CD4-positive, alpha-beta T cell treated with Interleukin-2 at 100 ng/mL for 4 hours (primary cell): ENCODE data around the gene RABEPK.

Source experiments
- DNase-seq: peaks from one replicate; pipeline ENCODE4 v3.0.0-alpha.2; 2020; ENCODE audit warnings: low spot score

Gene RABEPK

DNA sequence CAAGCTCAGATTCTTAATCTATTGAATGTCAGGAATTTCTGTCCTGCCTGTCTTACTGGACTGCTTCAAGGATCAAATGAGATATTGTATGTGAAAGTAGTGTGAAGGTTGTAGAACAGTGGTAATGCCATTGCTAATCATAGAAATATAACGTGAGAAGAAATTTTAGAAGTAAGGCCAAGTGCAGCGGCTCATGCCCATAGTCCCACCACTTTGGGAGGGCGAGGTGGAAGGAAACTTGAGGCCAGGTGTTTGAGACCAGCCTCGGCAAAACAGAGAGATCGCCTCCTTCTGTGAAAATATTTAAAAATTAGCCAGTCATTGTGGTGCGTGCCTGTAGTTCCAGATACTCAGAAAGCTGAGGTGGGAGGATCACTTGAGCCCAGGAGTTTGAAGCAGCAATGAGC, 45.9 kb downstream of the RABEPK start:
- no peak for DNase-seq

DNA sequence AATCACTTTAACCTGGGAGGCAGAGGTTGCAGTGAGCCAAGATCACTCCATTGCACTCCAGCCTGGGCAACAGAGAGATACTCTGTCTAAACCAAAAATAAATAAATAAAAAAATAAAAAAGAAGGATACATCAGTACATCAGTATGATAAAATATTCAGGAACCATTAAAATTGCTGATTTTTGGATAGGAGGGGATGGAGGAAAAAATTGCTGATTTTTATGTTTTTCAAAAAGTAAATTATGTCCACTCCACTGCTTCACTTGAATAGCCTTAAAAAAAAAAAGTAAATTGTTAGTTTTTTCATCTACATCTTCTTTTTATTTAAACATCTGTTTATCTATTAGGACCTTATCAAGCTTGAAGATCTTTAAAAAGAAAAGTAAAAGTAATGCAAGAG, 53.9 kb downstream of the RABEPK start:
- DNase-seq = no peak

- DNase-seq = no peak
Observed at GRCh38 chr9:125255781-125256391, 55.5 kb downstream of the RABEPK start.

GRCh38 chr9:125258160-125258785, 57.9 kb downstream of the RABEPK start:
- no peak for DNase-seq

DNA sequence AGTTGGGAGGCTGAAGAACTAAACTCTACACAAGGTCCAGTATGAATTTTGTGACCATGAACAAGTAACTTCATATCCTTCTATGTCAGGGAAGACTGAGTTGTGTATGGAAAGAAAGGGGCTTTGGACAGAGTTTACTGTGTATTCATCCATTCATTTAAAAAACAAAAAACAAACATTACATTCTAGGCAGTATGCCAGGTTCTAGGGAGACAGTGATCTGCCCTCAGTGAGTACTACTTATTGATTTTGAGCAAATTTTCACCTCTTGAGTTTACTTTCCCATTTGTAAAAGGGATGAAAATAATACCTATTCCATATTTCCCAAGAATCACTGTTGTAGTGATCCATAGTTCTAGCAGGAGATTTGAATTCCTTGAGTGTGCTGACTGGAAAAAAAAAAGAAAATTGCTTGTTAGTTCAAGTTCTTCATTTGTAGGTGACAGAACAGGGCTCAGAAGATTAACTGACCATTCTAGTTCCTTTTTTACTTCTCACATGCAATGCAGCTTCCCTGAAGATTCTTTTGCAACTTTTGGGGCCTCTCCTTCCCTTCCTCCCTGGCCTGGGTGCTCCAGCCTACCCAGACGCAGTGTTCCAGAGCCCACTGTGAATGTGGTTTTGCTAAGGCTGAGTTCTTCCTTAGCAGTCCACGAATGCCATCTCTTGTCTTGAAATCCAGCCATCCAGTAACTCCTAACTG, 58.6 kb downstream of the RABEPK start:
- DNase-seq = no peak

DNA sequence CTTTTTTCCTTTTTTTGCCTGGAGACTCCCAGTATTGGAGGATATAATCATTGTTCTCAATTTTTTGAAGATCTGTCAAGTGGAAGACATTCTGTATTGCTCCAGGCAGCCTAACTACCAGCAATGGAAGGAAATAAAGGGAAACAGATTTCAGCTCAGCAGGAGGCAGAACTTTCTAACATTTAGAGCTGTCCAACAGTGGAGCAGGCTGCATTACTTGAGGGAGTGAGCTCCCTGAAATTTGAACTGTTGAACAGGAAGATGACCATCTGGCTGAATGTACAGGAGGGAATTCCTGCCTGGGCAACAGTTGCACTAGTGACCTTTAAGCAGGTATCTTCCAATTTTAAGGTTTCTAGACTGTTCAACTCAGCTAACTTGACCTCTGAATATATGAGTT, 60.2 kb downstream of the RABEPK start:
- DNase-seq = no peak

DNA sequence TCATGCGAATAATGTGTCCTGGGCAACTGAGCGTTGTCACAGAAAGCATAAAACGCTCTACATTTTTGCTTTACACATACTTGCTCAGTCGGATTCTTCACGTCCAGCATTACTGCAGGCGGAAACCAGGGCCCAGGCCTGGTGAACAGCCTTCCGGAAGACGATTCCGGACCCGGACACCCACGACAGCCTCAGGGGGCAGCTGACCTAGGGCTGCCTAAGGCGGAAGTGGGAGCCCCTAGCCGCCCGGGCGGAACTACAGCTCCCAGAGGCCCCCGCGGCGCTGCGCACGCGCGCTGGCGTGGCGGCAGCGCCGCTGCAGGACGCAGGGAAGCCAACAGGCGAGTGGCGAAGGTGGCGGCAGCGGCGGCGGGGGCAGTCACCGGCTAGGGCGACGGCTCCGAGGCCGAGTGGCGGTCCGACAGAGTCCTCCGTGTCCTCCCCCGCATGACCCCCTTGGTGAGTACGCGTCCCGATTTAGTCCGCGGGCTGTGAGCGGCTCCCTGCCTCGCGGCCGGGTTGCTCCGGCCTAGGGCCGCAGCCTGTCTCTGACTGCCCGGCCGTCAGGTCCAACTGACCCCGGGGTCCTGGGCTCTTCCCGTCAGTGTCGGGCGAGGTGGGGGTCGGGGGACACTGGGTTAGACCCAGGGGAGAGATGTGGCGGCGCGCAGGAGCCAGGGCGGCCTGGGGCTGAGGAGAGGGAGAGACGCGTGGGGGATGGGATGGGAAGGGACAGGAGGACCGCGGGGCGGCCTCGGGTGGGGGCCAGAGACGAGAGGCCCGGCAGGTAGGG, 61.4 kb downstream of the RABEPK start, which contains the start of gene GAPVD1:
Gene GAPVD1, plus strand, starts transcription at position 326 of the 793 bp plus-strand sequence. CDS start 37,096 bp downstream, outside the sequence.
- peak; percentile 88 for DNase-seq

GRCh38 chr9:125262294-125262991, 62.1 kb downstream of the RABEPK start:
- DNase-seq = no peak

DNA sequence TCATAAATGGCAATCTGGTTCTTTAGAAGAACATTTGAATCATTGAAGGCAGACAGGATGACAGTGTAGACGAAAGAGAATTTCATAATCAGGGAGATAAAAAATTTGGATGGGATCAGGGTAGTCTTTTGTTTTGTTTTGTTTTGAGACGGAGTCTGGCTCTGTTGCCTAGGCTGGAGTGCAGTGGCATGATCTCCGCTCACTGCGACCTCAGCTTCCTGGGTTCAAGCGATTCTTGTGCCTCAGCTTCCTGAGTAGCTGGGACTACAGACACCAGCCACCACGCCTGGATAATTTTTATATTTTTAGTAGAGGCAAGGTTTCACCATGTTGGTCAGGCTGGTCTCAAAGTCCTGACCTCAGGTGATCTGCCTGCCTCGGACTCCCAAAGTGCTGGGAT, 63.7 kb downstream of the RABEPK start:
- DNase-seq = peak; percentile 45

DNA sequence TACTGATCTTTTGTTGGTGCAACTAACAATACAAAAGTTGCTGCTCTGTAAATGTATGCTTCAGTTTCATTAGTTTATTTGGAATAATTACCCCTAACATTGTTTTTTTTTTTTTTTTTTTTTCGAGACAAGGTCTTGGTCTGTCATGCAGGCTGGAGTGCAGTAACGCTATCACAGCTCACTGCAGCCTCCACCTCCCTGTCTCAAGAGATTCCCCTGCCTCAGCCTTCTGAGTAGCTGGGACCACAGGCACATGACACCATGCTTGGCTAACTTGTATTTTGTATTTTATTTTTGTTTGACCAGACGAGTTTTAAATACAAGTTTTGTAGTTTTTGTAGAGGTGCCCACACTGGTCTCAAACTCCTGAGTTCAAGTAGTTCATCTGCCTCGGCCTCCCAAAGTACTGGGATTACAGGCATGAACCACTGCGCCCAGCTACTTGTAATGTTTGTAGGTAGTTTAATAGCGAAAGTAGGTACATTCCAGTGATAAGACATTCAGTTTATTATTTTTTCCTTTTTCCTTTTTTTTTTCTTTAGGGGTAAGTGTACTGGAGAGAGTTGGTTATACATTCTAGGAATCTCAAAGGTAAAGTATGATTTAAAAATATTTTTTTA, 68.2 kb downstream of the RABEPK start:
- DNase-seq = no peak

- no peak for DNase-seq
Observed at GRCh38 chr9:125269014-125269397, 68.7 kb downstream of the RABEPK start.

GRCh38 chr9:125271081-125271480, 70.7 kb downstream of the RABEPK start:
- no peak for DNase-seq

- no peak for DNase-seq
Observed at GRCh38 chr9:125272697-125273096, 72.4 kb downstream of the RABEPK start.

DNA sequence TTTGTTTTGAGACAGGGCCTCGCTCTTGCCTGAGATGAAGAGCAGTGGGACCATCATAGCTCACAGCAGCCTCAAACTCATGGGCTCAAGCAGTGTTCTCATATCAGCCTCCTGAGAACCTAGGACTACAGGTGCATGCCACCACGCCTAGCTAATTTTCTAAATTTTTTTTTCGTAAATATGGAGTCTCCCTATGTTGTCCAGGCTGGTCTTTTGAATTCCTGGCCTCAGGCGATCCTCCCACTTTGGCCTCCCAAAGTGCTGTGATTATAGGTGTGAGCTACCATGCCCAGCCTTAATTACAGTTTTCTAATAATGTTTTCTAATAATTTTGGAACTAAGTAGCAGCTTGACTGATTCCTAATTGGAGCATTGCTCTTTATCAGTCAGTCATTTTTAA, 76.4 kb downstream of the RABEPK start:
- no peak for DNase-seq

DNA sequence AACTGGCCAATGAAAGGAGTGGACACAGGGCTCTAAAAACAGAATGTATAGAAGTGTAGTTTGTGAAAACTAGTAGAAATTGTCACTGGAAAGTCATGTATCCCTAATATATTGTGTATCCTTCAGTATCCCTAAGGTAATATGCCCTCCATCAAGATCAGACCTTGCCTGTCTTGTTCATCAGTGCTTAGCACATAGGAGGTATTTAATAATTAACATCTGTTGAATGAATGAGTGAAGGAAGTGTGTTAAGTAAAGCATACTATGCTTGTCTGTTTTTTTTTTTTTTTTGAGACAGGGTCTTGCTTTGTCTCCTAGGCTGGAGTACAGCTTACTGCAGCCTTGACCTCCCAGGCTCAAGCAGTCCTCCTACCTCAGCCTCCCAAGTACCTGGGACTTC, 77.1 kb downstream of the RABEPK start:
- no peak for DNase-seq

- no peak for DNase-seq
Observed at GRCh38 chr9:125280945-125281344, 80.6 kb downstream of the RABEPK start.
